Cardiac muscle cell (in vitro differentiated cells and primary cell): ENCODE results near the gene NDN. TPM values are rescaled to one million over a fixed set of nuclear protein-coding genes. Genes with fewer than 3 reads are reported as not detected.

Experiments
- DNase-seq, 2 donors: peaks; one replicate each; pipeline versions ENCODE4 v3.0.0 to v3.0.0-alpha.2; 2010 to 2017; ENCODE audit warnings: low read depth in 1 of 2, low spot score in 1 of 2
- H3K27ac ChIP-seq: fragments of 200-600 bp; sonication (generic); 2 replicates; pipeline ENCODE4 v1.5.1; 2016
- H3K27me3 ChIP-seq: fragments of 200-600 bp; sonication (generic); 2 replicates; pipeline ENCODE4 v1.6.0; 2016; ENCODE audit warnings: control low read depth
- H3K36me3 ChIP-seq: fragments of 200-600 bp; sonication (generic); 2 replicates; pipeline ENCODE4 v1.5.1; 2016; ENCODE audit warnings: control low read depth
- H3K4me1 ChIP-seq: fragments of 200-600 bp; sonication (generic); 2 replicates; pipeline ENCODE4 v1.8.1; 2017; ENCODE audit warnings: low read depth, mild to moderate bottlenecking, mixed run types
- H3K4me3 ChIP-seq: fragments of 200-600 bp; sonication (generic); 2 replicates; pipeline ENCODE4 v1.5.1; 2016; ENCODE audit warnings: mild to moderate bottlenecking
- H3K9me3 ChIP-seq: fragments of 200-600 bp; sonication (generic); 2 replicates; pipeline ENCODE4 v1.5.1; 2017; ENCODE audit warnings: low read depth, mild to moderate bottlenecking, control low read depth
- polyA plus RNA-seq: library from polyadenylated mRNA; unstranded; fragments of >200 nt; fragmentation: Nextera tagmentation; extraction: Ambion mirVana; gene quantifications from 2 replicates; pipeline ENCODE4 v1.2.1, GENCODE V29; 2016
- total RNA-seq: library from RNA; depleted of rRNA; stranded (reverse); fragments of >200 nt; gene quantifications from 2 replicates; pipeline ENCODE4 v1.2.3, GENCODE V29; 2016
- TF ChIP-seq, protein P1 (sequence below): IDR thresholded peaks from 2 replicates; pipeline ENCODE4 v1.5.1; 2012; ENCODE audit warnings: low read depth, mild to moderate bottlenecking, low read length

The NDN gene
- total and polyA plus RNA-seq, 2 experiments from 2014 or later = 198 to 211 TPM

DNA sequence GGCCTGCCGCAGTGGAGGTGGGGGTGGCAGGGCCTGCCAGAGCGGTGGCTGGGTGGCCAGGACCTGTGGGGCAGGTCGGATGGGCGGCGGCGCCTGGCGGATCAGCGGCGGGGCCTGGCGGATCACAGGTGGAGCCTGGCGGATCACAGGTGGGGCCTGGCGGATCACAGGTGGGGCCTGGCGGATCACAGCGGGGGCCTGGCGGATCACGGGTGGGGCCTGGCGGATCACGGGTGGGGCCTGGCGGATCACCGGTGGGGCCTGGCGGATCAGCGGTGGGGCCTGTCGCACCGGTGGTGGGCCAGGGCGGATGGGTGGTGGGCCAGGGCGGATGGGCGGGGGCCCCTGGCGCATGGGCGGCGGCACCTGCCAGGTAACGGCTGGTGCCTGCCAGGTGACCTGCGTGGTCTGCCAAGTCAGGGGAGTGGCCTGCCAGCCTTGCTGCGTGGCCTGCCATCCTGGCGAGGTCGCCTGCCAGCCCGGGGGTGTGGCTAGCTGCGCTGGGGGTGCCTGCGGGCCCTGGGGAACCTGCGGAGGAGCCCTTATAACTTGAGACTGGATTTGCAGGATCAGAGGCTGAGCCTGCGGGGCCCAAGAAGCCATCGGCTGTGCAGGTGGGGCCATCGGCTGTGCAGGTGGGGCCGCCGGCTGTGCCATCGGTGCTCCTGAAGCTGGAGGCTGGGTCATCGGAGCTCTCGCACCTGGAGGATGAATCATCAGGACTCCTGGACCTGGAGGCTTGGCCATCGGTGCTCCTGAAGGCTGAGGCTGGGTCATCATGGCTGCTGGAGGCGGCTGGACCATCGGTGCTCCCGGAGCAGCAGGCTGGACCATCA, 40.7 kb downstream of the NDN start:
- TF ChIP-seq, protein P1, sequence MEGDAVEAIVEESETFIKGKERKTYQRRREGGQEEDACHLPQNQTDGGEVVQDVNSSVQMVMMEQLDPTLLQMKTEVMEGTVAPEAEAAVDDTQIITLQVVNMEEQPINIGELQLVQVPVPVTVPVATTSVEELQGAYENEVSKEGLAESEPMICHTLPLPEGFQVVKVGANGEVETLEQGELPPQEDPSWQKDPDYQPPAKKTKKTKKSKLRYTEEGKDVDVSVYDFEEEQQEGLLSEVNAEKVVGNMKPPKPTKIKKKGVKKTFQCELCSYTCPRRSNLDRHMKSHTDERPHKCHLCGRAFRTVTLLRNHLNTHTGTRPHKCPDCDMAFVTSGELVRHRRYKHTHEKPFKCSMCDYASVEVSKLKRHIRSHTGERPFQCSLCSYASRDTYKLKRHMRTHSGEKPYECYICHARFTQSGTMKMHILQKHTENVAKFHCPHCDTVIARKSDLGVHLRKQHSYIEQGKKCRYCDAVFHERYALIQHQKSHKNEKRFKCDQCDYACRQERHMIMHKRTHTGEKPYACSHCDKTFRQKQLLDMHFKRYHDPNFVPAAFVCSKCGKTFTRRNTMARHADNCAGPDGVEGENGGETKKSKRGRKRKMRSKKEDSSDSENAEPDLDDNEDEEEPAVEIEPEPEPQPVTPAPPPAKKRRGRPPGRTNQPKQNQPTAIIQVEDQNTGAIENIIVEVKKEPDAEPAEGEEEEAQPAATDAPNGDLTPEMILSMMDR = no peak
- no peak overlapping the region for H3K4me3 ChIP-seq
- H3K36me3 ChIP-seq = no peaks in the 10 kb centered on the region
- no peaks in the 10 kb centered on the region for H3K27me3 ChIP-seq
- H3K27ac ChIP-seq = no peak overlapping the region
- H3K4me1 ChIP-seq = no peaks in the 10 kb centered on the region
- H3K9me3 ChIP-seq = no peaks in the 10 kb centered on the region
- DNase-seq = no peak

DNA sequence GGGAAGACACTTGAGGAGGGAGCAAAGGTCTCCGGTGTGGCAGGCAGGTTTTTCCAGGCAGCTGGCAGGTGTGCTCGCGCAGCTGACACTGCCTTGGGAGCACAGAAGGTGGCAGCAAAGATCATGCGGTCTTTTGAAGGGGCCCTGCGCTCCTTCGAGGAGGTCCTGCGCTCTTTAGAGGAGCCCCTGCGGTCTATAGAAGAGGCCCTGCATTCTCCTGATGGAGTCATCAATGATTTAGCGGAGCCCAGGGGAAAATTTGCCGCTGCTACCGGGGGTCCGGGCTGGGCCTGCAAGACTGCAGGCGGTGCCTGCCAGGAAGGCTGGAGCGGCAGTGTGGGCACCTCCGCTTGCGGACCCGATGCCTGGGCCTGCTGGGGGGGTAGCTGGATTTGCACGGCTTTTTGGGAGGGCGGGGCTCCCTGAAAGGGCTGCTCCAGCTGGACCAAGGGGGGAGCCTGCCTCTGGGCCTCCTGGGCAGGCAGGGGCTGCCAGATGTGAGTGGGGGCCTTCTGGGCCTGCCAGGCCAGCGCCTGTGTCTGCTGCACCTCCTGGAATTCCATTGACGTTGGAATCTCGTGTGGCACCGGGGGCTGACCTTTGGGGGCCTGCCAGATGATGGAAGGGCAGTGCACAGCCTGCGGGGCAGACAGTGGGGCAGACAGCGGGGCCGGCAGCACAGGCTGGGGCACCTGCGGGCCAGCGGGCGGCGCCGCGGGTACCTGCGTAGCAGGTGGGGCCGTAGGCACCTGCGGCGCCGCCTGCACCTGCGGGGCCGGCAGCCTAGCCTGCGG, 41.5 kb downstream of the NDN start:
- Histone ChIP-seq H3K27ac (no peak overlapping the region), H3K4me3 (no peak overlapping the region), H3K27me3 (no peaks in the 10 kb centered on the region), H3K4me1 (no peaks in the 10 kb centered on the region), H3K9me3 (no peaks in the 10 kb centered on the region), H3K36me3 (no peaks in the 10 kb centered on the region)
- TF ChIP-seq, protein P1 = no peak
- peak in 1 of 2 donors; percentile 39 for DNase-seq

DNA sequence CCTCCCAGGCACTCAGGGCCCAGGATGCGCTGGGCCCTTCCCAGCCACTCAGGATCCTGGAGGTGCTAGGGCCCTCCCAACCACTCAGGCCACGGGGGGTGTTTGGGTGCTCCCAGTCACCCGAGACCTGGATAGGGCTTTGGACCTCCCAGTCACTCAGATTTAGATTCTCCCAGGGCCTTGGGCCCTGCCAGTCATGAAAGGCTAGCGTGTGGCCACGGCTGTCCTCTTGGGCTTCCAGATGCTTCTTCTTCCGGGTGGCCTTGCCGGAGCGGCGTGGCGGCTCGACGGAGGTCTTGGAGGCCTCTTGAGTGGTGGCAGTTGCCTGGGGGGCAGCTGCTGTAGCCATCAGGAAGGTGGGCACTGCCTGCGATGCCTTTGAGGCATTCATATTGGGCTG, 42.3 kb downstream of the NDN start:
- no peaks in the 10 kb centered on the region for H3K27me3 ChIP-seq
- no peak overlapping the region for H3K27ac ChIP-seq
- H3K4me3 ChIP-seq = no peak overlapping the region
- DNase-seq = no peak
- no peaks in the 10 kb centered on the region for H3K4me1 ChIP-seq
- TF ChIP-seq, protein P1 = no peak
- no peaks in the 10 kb centered on the region for H3K36me3 ChIP-seq
- H3K9me3 ChIP-seq = no peaks in the 10 kb centered on the region

DNA sequence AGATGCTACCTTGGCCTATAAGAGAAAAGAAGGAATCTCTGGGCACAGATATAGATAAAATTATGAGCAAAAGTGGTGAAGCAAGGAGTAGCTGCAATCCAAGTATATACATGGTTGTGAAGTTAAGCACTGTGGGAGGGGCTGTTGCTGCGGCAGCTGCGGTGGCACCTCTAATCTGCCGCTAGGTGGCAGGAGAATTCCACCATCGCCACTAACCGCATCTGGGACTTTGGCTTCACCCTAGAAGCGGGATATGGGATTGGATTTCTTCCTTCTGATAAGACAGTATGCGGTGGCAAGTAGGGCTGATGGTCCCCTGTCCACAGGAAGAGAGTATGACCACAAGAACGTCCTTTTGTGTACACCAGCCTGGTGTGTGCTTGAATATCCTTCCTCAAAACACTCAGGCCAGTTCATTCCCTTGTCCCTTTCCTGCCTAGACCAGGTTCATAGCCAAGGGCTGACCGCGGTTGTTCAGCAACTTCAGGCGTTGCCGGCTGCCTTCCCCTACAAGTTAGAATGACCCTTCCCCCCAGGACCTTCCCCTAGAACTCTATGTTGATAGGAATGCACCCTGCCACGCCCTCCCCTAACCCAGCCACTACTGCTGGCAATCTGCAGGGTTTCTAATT, 44.6 kb downstream of the NDN start:
- TF ChIP-seq, protein P1 = peak; percentile 69
- H3K4me3 ChIP-seq = no peak overlapping the region
- H3K27ac ChIP-seq = no peak overlapping the region
- DNase-seq = peak; percentile 66 to 67
- H3K4me1 ChIP-seq = no peaks in the 10 kb centered on the region
- no peaks in the 10 kb centered on the region for H3K9me3 ChIP-seq
- no peaks in the 10 kb centered on the region for H3K27me3 ChIP-seq
- no peaks in the 10 kb centered on the region for H3K36me3 ChIP-seq

Other genes with a start within 250 kb of the NDN start
- gene GOLGA6L2, start 240.1 kb downstream of the NDN start, total RNA-seq = not detected in 2 replicates
- not detected in 2 replicates for gene GOLGA6L2, start 240.1 kb downstream of the NDN start, polyA plus RNA-seq
- not detected in 2 replicates for gene MKRN3, start 121.6 kb downstream of the NDN start, total RNA-seq
- gene MKRN3, start 121.6 kb downstream of the NDN start, polyA plus RNA-seq = not detected in 2 replicates
- gene MAGEL2, start 39.4 kb downstream of the NDN start, total RNA-seq = 6.1 and 7.6 TPM in 2 replicates
- gene MAGEL2, start 39.4 kb downstream of the NDN start, polyA plus RNA-seq = 8.9 and 10.2 TPM in 2 replicates